HepG2 (cell line): ENCODE results near the gene KNL1.

ENCODE experiments used
- CBX5 ChIP-seq: sonication (generic); formaldehyde crosslinking; IDR thresholded peaks from 2 replicates; pipeline ENCODE4 v1.4.0; 2020; ENCODE audit warnings: missing genetic modification reagents, borderline replicate concordance
- FOXA1 ChIP-seq, 2 experiments: fragments of 450-650 bp in 1 of 2; sonication (generic) in 1 of 2; formaldehyde crosslinking in 1 of 2; IDR thresholded peaks; 2 replicates each; pipeline versions ENCODE4 v1.4.0 to v1.6.1; 2016 to 2020; ENCODE audit warnings: missing genetic modification reagents in 1 of 2
- GATAD1 ChIP-seq: IDR thresholded peaks from 2 replicates; pipeline ENCODE4 v1.6.1; 2016; ENCODE audit warnings: missing genetic modification reagents, missing compliant biosample characterization
- SIN3A ChIP-seq: IDR thresholded peaks from 2 replicates; pipeline ENCODE4 v1.6.1; 2011; ENCODE audit warnings: low read depth, mild to moderate bottlenecking, control low read depth, low read length, borderline replicate concordance
- TEAD2 ChIP-seq: sonication (generic); formaldehyde crosslinking; IDR thresholded peaks from 2 replicates; pipeline ENCODE4 v1.9.0; 2021; ENCODE audit warnings: missing genetic modification reagents
- TF ChIP-seq, protein P1 (sequence below), 2 experiments: sonication (generic) in 1 of 2; formaldehyde crosslinking in 1 of 2; IDR thresholded peaks; 2 replicates each; pipeline versions ENCODE4 v1.5.1 to v1.6.1; 2011 to 2020; ENCODE audit warnings: borderline replicate concordance in 1 of 2, low read depth in 1 of 2, low read length in 1 of 2, mild to moderate bottlenecking in 1 of 2, missing genetic modification reagents in 1 of 2, moderate library complexity in 1 of 2

DNA sequence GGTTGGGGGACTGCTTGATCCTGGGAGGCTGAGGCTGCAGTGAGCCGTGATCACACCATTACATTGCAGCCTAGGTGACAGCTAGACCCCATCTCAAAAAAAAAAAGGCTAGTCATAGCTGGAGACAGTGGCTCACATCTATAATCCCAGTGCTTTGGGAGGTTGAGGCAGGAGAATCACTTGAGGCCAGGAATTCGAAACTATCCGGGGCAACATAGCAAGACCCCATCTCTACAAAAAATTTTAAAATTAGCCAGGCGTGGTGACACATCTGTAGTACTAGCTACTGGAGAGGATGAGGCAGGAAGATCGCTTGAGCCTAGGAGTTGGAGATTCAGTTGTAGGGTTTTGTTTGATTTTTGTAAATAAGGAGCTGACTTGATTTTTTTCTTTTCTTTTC is 45.6 kb downstream of the KNL1 start:
- TF ChIP-seq, protein P1, sequence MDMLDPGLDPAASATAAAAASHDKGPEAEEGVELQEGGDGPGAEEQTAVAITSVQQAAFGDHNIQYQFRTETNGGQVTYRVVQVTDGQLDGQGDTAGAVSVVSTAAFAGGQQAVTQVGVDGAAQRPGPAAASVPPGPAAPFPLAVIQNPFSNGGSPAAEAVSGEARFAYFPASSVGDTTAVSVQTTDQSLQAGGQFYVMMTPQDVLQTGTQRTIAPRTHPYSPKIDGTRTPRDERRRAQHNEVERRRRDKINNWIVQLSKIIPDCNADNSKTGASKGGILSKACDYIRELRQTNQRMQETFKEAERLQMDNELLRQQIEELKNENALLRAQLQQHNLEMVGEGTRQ (IDR thresholded peaks at IDR 0.05; ENCODE audit: low read depth, low read length), result no peak
- TF ChIP-seq, protein P1 (CRISPR knock-in tag; IDR thresholded peaks at IDR 0.05; ENCODE audit: borderline replicate concordance), result no peak
- no peak for TF ChIP-seq FOXA1 (IDR thresholded peaks at IDR 0.05)
- no peak for TF ChIP-seq FOXA1 (CRISPR knock-in tag; IDR thresholded peaks at IDR 0.05)
- no peak for TF ChIP-seq CBX5
- no peak for TF ChIP-seq TEAD2 (CRISPR knock-in tag)
- no peak for TF ChIP-seq SIN3A
- TF ChIP-seq GATAD1 (CRISPR knock-in tag), result no peak
